ENCODE measurements around the gene TCP11L2.
"Not testable (repeated sequence)": the region's sequence is repeated elsewhere in the genome, so short reads cannot be mapped to it uniquely, and the experiment has no call there.

The TCP11L2 gene

GRCh38 chr12:106353175-106353574, 50.6 kb downstream of the TCP11L2 start:
- DNase-seq = no peak

GRCh38 chr12:106357549-106358395, 55.2 kb downstream of the TCP11L2 start, which contains the start of gene POLR3B:
Gene POLR3B, plus strand, starts transcription at chr12:106357748. Its CDS starts 132 bp downstream, at chr12:106357880.
- DNase-seq = peak; percentile 96

- no peak for DNase-seq
Measured at GRCh38 chr12:106358396-106359241, 56.1 kb downstream of the TCP11L2 start.

- DNase-seq = no peak
Measured at GRCh38 chr12:106359646-106360399, 57.3 kb downstream of the TCP11L2 start.

- DNase-seq = no peak
Measured at GRCh38 chr12:106360400-106360994, 58.0 kb downstream of the TCP11L2 start.

GRCh38 chr12:106362971-106363370, 60.4 kb downstream of the TCP11L2 start:
- no peak for DNase-seq

- no peak for DNase-seq
Measured at GRCh38 chr12:106364261-106364660, 61.7 kb downstream of the TCP11L2 start.

GRCh38 chr12:106369624-106370346, 67.3 kb downstream of the TCP11L2 start:
- no peak for DNase-seq

GRCh38 chr12:106378788-106379187, 76.3 kb downstream of the TCP11L2 start:
- no peak for DNase-seq

GRCh38 chr12:106380954-106381353, 78.4 kb downstream of the TCP11L2 start:
- DNase-seq = no peak

- not testable (repeated sequence) for DNase-seq
Measured at GRCh38 chr12:106381866-106382265, 79.3 kb downstream of the TCP11L2 start.

- no peak for DNase-seq
Measured at GRCh38 chr12:106386813-106387535, 84.4 kb downstream of the TCP11L2 start.

GRCh38 chr12:106387848-106388377, 85.4 kb downstream of the TCP11L2 start:
- DNase-seq = no peak

- no peak for DNase-seq
Measured at GRCh38 chr12:106389151-106389550, 86.6 kb downstream of the TCP11L2 start.

- DNase-seq = no peak
Measured at GRCh38 chr12:106392759-106393158, 90.2 kb downstream of the TCP11L2 start.

All from activated T-cell treated with anti-CD3 and anti-CD28 coated beads, Interleukin-2, amount 50 U/mL, for 1 hour (primary cell).